PC-9 (cell line): ENCODE results near the gene CRYBB2. TPM values are rescaled to one million over a fixed set of nuclear protein-coding genes. Genes with fewer than 3 reads are reported as not detected.

Experiments used
- BruUV-seq: library from RNA; stranded (reverse); fragments of 400-500 nt; replicated peaks from 2 replicates; lab custom pipeline; 2021; lab: Mats Ljungman, UMichigan
- CTCF ChIA-PET: fragments of 300-600 bp; sonication (Branson Sonifier 250); formaldehyde crosslinking; loops from one replicate; lab custom pipeline; 2022; ENCODE audit warnings: antibody characterized with exemption; lab: Charles Lee
- POLR2A ChIA-PET: fragments of 300-600 bp; sonication (Branson Sonifier 250); formaldehyde crosslinking; loops from one replicate; lab custom pipeline; 2022; ENCODE audit warnings: antibody characterized with exemption; ENCODE audit not compliant: unreplicated experiment; lab: Charles Lee
- DNase-seq, 2 experiments: peaks; one replicate each; pipeline versions ENCODE4 v3.0.0 to v3.0.0-alpha.2; 2015 to 2022; ENCODE audit warnings: mixed read lengths in 1 of 2
- H2AFZ ChIP-seq: fragments of 200-600 bp; sonication (generic); 2 replicates; pipeline ENCODE4 v1.8.1; 2017; ENCODE audit warnings: antibody characterized with exemption
- H3F3A ChIP-seq: fragments of 200-600 bp; sonication (generic); 2 replicates; pipeline ENCODE4 v1.8.1; 2017; ENCODE audit warnings: antibody characterized with exemption, mild to moderate bottlenecking, low read depth; ENCODE audit not compliant: insufficient read depth
- H3K27ac ChIP-seq: fragments of 200-600 bp; sonication (generic); 2 replicates; pipeline ENCODE4 v1.6.1; 2016; ENCODE audit warnings: mixed run types
- H3K27me3 ChIP-seq: fragments of 200-600 bp; sonication (generic); 2 replicates; pipeline ENCODE4 v1.6.1; 2016; ENCODE audit warnings: low read depth, mixed run types; ENCODE audit not compliant: insufficient read depth
- H3K36me3 ChIP-seq: fragments of 200-600 bp; sonication (generic); 2 replicates; pipeline ENCODE4 v1.6.1; 2016; ENCODE audit warnings: low read depth, mixed run types
- H3K4me1 ChIP-seq: fragments of 200-600 bp; sonication (generic); replicated peaks from 2 replicates; pipeline ENCODE4 v1.6.1; 2016; ENCODE audit warnings: mixed run types; ENCODE audit not compliant: insufficient read depth
- H3K4me2 ChIP-seq: fragments of 200-600 bp; sonication (generic); 2 replicates; pipeline ENCODE4 v1.6.1; 2017; ENCODE audit warnings: mixed run types
- H3K4me3 ChIP-seq: fragments of 200-600 bp; sonication (generic); 2 replicates; pipeline ENCODE4 v1.6.1; 2016; ENCODE audit warnings: mixed run types
- H3K79me2 ChIP-seq: fragments of 200-600 bp; sonication (generic); 2 replicates; pipeline ENCODE4 v1.6.1; 2017; ENCODE audit warnings: low read depth, mixed run types
- H3K9me2 ChIP-seq: fragments of 200-600 bp; sonication (generic); 2 replicates; pipeline ENCODE4 v1.8.1; 2017; ENCODE audit warnings: mild to moderate bottlenecking; ENCODE audit not compliant: insufficient read depth
- H3K9me3 ChIP-seq: fragments of 200-600 bp; sonication (generic); 2 replicates; pipeline ENCODE4 v1.8.1; 2016; ENCODE audit warnings: low read depth; ENCODE audit not compliant: insufficient read depth
- H4K20me1 ChIP-seq: fragments of 200-600 bp; sonication (generic); 2 replicates; pipeline ENCODE4 v1.8.1; 2017; ENCODE audit not compliant: insufficient read depth
- EZH2 ChIP-seq: fragments of 200-600 bp; sonication (generic); IDR thresholded peaks from 2 replicates; pipeline ENCODE4 v1.8.0; 2017; ENCODE audit warnings: antibody characterized with exemption, low read depth
- intact Hi-C: fragments of 100-400 bp; cut with micrococcal nuclease; formaldehyde crosslinking; loops from one replicate; pipeline ENCODE4 v1.10.0; 2022; ENCODE audit not compliant: unreplicated experiment
- total RNA-seq: library from RNA; stranded (reverse); gene quantifications from 2 replicates; pipeline ENCODE4 v1.2.3, GENCODE V29; 2021
- TF ChIP-seq, protein P1 (sequence below): fragments of 200-600 bp; sonication (generic); conservative IDR thresholded peaks from 2 replicates; pipeline ENCODE4 v1.6.1; 2017; ENCODE audit warnings: mixed run types, antibody characterized with exemption, mild to moderate bottlenecking, moderate library complexity

The CRYBB2 gene
- total RNA-seq, 1 experiment from 2014 or later, result 1.0 TPM

DNA sequence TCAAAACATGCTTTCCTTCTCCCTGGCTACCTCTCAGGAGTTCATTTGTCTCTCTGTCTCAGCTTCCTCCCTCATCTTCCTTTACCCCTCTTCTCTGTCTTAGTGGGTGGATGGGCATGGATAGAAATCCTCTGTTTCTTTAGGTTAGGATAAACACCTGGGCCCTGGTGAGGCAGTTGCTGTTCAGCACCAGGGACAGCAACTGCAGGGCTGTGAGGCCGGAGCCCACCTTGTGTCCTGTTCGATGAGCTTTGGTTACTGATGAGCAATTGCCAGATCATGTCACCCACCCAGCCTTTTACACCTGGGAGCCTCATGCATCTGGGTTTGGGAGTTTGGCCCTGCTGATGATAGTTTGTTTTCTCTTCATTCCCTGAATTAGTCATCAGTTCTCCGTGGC, 25.9 kb upstream of the CRYBB2 start:
- no peaks in the 10 kb centered on the region for H3K9me3 ChIP-seq
- no peaks in the 10 kb centered on the region for H3K36me3 ChIP-seq
- no peaks in the 10 kb centered on the region for H3F3A ChIP-seq
- no peaks in the 10 kb centered on the region for H3K9me2 ChIP-seq
- DNase-seq, result no peak
- BruUV-seq, result no TSS peak
- H3K4me1 ChIP-seq, result no peaks in the 10 kb centered on the region
- H3K4me2 ChIP-seq, result no peak overlapping the region
- no peak for TF ChIP-seq EZH2
- TF ChIP-seq, protein P1, sequence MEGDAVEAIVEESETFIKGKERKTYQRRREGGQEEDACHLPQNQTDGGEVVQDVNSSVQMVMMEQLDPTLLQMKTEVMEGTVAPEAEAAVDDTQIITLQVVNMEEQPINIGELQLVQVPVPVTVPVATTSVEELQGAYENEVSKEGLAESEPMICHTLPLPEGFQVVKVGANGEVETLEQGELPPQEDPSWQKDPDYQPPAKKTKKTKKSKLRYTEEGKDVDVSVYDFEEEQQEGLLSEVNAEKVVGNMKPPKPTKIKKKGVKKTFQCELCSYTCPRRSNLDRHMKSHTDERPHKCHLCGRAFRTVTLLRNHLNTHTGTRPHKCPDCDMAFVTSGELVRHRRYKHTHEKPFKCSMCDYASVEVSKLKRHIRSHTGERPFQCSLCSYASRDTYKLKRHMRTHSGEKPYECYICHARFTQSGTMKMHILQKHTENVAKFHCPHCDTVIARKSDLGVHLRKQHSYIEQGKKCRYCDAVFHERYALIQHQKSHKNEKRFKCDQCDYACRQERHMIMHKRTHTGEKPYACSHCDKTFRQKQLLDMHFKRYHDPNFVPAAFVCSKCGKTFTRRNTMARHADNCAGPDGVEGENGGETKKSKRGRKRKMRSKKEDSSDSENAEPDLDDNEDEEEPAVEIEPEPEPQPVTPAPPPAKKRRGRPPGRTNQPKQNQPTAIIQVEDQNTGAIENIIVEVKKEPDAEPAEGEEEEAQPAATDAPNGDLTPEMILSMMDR, result no peak
- no peak overlapping the region for H3K27ac ChIP-seq
- intact Hi-C loops, result no loop called here
- H4K20me1 ChIP-seq, result no peaks in the 10 kb centered on the region
- ChIA-PET POLR2A (no interaction called here), CTCF (no interaction called here)
- H2AFZ ChIP-seq, result no peak overlapping the region
- no peaks in the 10 kb centered on the region for H3K27me3 ChIP-seq
- no peak overlapping the region for H3K4me3 ChIP-seq
- H3K79me2 ChIP-seq, result no peaks in the 10 kb centered on the region

DNA sequence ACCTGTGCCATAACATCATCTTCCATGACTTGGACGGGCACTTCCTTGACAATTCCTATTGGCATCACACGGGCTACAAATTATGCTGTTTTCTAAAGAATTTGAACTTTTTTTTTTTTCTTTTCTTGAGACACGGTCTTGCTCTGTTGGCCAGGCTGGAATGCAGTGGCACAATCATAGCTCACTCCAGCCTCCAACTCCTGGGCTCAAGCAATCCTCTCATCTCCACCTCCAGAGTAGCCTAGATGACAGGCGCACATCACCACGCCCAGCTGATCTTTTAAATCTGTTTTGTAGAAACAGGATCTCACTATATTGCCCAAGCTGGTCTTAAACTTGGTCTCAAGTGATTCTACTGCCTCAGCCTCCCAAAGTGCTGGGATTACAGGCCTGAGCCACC, 23.1 kb upstream of the CRYBB2 start:
- no peaks in the 10 kb centered on the region for H4K20me1 ChIP-seq
- no peak overlapping the region for H3K4me2 ChIP-seq
- H3K4me1 ChIP-seq, result no peaks in the 10 kb centered on the region
- no peaks in the 10 kb centered on the region for H3K9me3 ChIP-seq
- H3K4me3 ChIP-seq, result no peak overlapping the region
- BruUV-seq, result no TSS peak
- no peak for TF ChIP-seq EZH2
- TF ChIP-seq, protein P1, result no peak
- CTCF ChIA-PET, result no interaction called here
- H3F3A ChIP-seq, result no peaks in the 10 kb centered on the region
- H3K27ac ChIP-seq, result no peak overlapping the region
- H3K36me3 ChIP-seq, result no peaks in the 10 kb centered on the region
- DNase-seq, result no peak
- intact Hi-C loops, result no loop called here
- H3K27me3 ChIP-seq, result no peaks in the 10 kb centered on the region
- no peak overlapping the region for H2AFZ ChIP-seq
- H3K79me2 ChIP-seq, result no peaks in the 10 kb centered on the region
- H3K9me2 ChIP-seq, result no peaks in the 10 kb centered on the region
- POLR2A ChIA-PET, result no interaction called here

DNA sequence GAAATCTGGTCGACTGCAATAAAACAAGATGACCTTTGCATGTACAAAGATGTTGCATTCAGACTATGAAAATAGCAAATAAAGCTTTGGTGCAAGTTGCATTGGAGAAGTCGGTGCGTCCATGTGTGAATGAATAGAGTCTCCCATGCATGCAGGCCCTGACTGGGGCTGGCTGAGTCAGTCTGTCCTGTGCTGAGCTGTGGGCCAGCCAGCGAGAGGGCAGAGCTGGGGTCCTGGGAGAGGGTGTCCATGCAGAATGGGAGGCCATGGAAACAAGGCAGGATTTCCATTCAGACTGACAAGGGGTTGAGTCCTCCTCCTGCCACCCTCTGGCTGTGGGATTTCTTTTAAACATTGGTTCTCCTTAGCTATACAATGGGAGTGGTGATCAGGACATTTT, 22.1 kb upstream of the CRYBB2 start:
- intact Hi-C loops, result no loop called here
- no peak overlapping the region for H3K4me2 ChIP-seq
- DNase-seq, result no peak
- peaks cover 2% of the 10 kb centered on the region; the same call in 1 of the 2 replicates for H3F3A ChIP-seq
- POLR2A ChIA-PET, result no interaction called here
- H3K4me3 ChIP-seq, result no peak overlapping the region
- no peak overlapping the region for H2AFZ ChIP-seq
- no peaks in the 10 kb centered on the region for H3K36me3 ChIP-seq
- CTCF ChIA-PET, result no interaction called here
- no peaks in the 10 kb centered on the region for H3K79me2 ChIP-seq
- H3K27ac ChIP-seq, result no peak overlapping the region
- no peak for TF ChIP-seq EZH2
- TF ChIP-seq, protein P1, result no peak
- H3K4me1 ChIP-seq, result no peaks in the 10 kb centered on the region
- H4K20me1 ChIP-seq, result no peaks in the 10 kb centered on the region
- H3K9me2 ChIP-seq, result no peaks in the 10 kb centered on the region
- H3K27me3 ChIP-seq, result no peaks in the 10 kb centered on the region
- H3K9me3 ChIP-seq, result no peaks in the 10 kb centered on the region
- BruUV-seq, result no TSS peak
